HEK293 (cell line): Measurements from ENCODE around the gene TPGS2.
A peak's percentile ranks its signal among the peaks of the same experiment; 100 is the strongest.

Experiments
- BCL11A ChIP-seq: fragments of 450-650 bp; formaldehyde crosslinking; IDR thresholded peaks from 2 replicates; pipeline ENCODE4 v1.5.1; 2016; ENCODE audit warnings: low read depth, missing biosample characterization, missing genetic modification characterization
- BCL11B ChIP-seq: fragments of 450-650 bp; formaldehyde crosslinking; IDR thresholded peaks from 2 replicates; pipeline ENCODE4 v1.5.1; 2016; ENCODE audit warnings: low read depth, missing biosample characterization, missing genetic modification characterization
- HOXD13 ChIP-seq: sonication (generic); formaldehyde crosslinking; IDR thresholded peaks from 2 replicates; pipeline ENCODE4 v1.8.0; 2022; ENCODE audit warnings: missing genetic modification reagents, borderline replicate concordance
- YY1 ChIP-seq: fragments of 450-650 bp; formaldehyde crosslinking; IDR thresholded peaks from 2 replicates; pipeline ENCODE4 v1.5.1; 2018; ENCODE audit warnings: missing biosample characterization, missing genetic modification characterization
- ZBTB8A ChIP-seq: fragments of 450-650 bp; formaldehyde crosslinking; IDR thresholded peaks from 2 replicates; pipeline ENCODE4 v1.5.1; 2016; ENCODE audit warnings: missing biosample characterization, missing genetic modification characterization
- ZEB2 ChIP-seq: fragments of 450-650 bp; formaldehyde crosslinking; IDR thresholded peaks from 2 replicates; pipeline ENCODE4 v1.5.1; 2016; ENCODE audit warnings: missing biosample characterization, missing genetic modification characterization
- ZNF114 ChIP-seq: fragments of 450-650 bp; formaldehyde crosslinking; IDR thresholded peaks from 2 replicates; pipeline ENCODE4 v1.5.0; 2017; ENCODE audit warnings: missing biosample characterization, missing genetic modification characterization
- ZNF169 ChIP-seq: fragments of 450-650 bp; formaldehyde crosslinking; IDR thresholded peaks from 2 replicates; pipeline ENCODE4 v1.5.1; 2016; ENCODE audit warnings: missing biosample characterization, missing genetic modification characterization
- ZNF239 ChIP-seq: fragments of 450-650 bp; formaldehyde crosslinking; IDR thresholded peaks from 2 replicates; pipeline ENCODE4 v1.5.1; 2016; ENCODE audit warnings: missing biosample characterization, missing genetic modification characterization
- ZNF24 ChIP-seq: fragments of 450-650 bp; formaldehyde crosslinking; IDR thresholded peaks from 2 replicates; pipeline ENCODE4 v1.5.1; 2016; ENCODE audit warnings: missing biosample characterization, missing genetic modification characterization
- ZNF280D ChIP-seq: fragments of 450-650 bp; formaldehyde crosslinking; IDR thresholded peaks from 2 replicates; pipeline ENCODE4 v1.5.1; 2016; ENCODE audit warnings: missing biosample characterization, missing genetic modification characterization
- ZNF324 ChIP-seq: fragments of 450-650 bp; formaldehyde crosslinking; IDR thresholded peaks from 2 replicates; pipeline ENCODE4 v1.5.1; 2016; ENCODE audit warnings: missing biosample characterization, missing genetic modification characterization
- ZNF366 ChIP-seq: fragments of 450-650 bp; formaldehyde crosslinking; conservative IDR thresholded peaks from 2 replicates; pipeline ENCODE4 v1.5.1; 2016; ENCODE audit warnings: missing biosample characterization, missing genetic modification characterization
- ZNF391 ChIP-seq: fragments of 450-650 bp; formaldehyde crosslinking; IDR thresholded peaks from 2 replicates; pipeline ENCODE4 v1.5.1; 2016; ENCODE audit warnings: low read depth, missing biosample characterization, missing genetic modification characterization, borderline replicate concordance
- ZNF416 ChIP-seq: fragments of 450-650 bp; formaldehyde crosslinking; IDR thresholded peaks from 2 replicates; pipeline ENCODE4 v1.5.1; 2016; ENCODE audit warnings: missing biosample characterization, missing genetic modification characterization
- ZNF48 ChIP-seq: fragments of 450-650 bp; formaldehyde crosslinking; IDR thresholded peaks from 2 replicates; pipeline ENCODE4 v1.5.1; 2016; ENCODE audit warnings: missing biosample characterization, missing genetic modification characterization
- ZNF529 ChIP-seq: fragments of 450-650 bp; formaldehyde crosslinking; IDR thresholded peaks from 2 replicates; pipeline ENCODE4 v1.5.1; 2017; ENCODE audit warnings: missing genetic modification characterization, missing biosample characterization; ENCODE audit not compliant: insufficient replicate concordance
- ZNF549 ChIP-seq: fragments of 450-650 bp; IDR thresholded peaks from 2 replicates; pipeline ENCODE4 v1.5.1; 2018; ENCODE audit warnings: missing biosample characterization, missing genetic modification characterization, mild to moderate bottlenecking, inconsistent platforms, moderate library complexity
- ZNF558 ChIP-seq: fragments of 450-650 bp; formaldehyde crosslinking; IDR thresholded peaks from 2 replicates; pipeline ENCODE4 v1.5.1; 2016; ENCODE audit warnings: missing biosample characterization, missing genetic modification characterization
- ZNF580 ChIP-seq: fragments of 450-650 bp; formaldehyde crosslinking; IDR thresholded peaks from 2 replicates; pipeline ENCODE4 v1.5.1; 2016; ENCODE audit warnings: missing biosample characterization, missing genetic modification characterization
- ZNF626 ChIP-seq: fragments of 450-650 bp; sonication (Bioruptor Pico); formaldehyde crosslinking; IDR thresholded peaks from 2 replicates; pipeline ENCODE4 v1.5.1; 2018; ENCODE audit warnings: missing biosample characterization, missing genetic modification characterization, inconsistent platforms
- ZNF629 ChIP-seq: fragments of 450-650 bp; formaldehyde crosslinking; IDR thresholded peaks from 2 replicates; pipeline ENCODE4 v1.5.1; 2017; ENCODE audit warnings: missing biosample characterization, missing genetic modification characterization
- ZNF664 ChIP-seq: fragments of 450-650 bp; formaldehyde crosslinking; IDR thresholded peaks from 2 replicates; pipeline ENCODE4 v1.5.1; 2016; ENCODE audit warnings: missing biosample characterization, missing genetic modification characterization
- ZNF768 ChIP-seq: fragments of 450-650 bp; formaldehyde crosslinking; IDR thresholded peaks from 2 replicates; pipeline ENCODE4 v1.5.1; 2018; ENCODE audit warnings: missing biosample characterization, mild to moderate bottlenecking, missing genetic modification characterization
- ZSCAN16 ChIP-seq: fragments of 450-650 bp; formaldehyde crosslinking; IDR thresholded peaks from 2 replicates; pipeline ENCODE4 v1.5.1; 2016; ENCODE audit warnings: missing biosample characterization, missing genetic modification characterization
- TF ChIP-seq, protein P1 (sequence below): fragments of 450-650 bp; formaldehyde crosslinking; IDR thresholded peaks from 2 replicates; pipeline ENCODE4 v1.5.1; 2017; ENCODE audit warnings: missing biosample characterization, missing genetic modification characterization
- TF ChIP-seq, protein P2 (sequence below): fragments of 450-650 bp; formaldehyde crosslinking; IDR thresholded peaks from 2 replicates; pipeline ENCODE4 v1.5.1; 2016; ENCODE audit warnings: missing biosample characterization, missing genetic modification characterization
- TF ChIP-seq, protein P3 (sequence below): fragments of 450-650 bp; formaldehyde crosslinking; IDR thresholded peaks from 2 replicates; pipeline ENCODE4 v1.5.1; 2017; ENCODE audit warnings: missing biosample characterization, missing genetic modification characterization
- TF ChIP-seq, protein P4 (sequence below): fragments of 450-650 bp; formaldehyde crosslinking; conservative IDR thresholded peaks from 2 replicates; pipeline ENCODE4 v1.5.1; 2016; ENCODE audit warnings: low read depth, missing biosample characterization, missing genetic modification characterization

TPGS2 gene

DNA sequence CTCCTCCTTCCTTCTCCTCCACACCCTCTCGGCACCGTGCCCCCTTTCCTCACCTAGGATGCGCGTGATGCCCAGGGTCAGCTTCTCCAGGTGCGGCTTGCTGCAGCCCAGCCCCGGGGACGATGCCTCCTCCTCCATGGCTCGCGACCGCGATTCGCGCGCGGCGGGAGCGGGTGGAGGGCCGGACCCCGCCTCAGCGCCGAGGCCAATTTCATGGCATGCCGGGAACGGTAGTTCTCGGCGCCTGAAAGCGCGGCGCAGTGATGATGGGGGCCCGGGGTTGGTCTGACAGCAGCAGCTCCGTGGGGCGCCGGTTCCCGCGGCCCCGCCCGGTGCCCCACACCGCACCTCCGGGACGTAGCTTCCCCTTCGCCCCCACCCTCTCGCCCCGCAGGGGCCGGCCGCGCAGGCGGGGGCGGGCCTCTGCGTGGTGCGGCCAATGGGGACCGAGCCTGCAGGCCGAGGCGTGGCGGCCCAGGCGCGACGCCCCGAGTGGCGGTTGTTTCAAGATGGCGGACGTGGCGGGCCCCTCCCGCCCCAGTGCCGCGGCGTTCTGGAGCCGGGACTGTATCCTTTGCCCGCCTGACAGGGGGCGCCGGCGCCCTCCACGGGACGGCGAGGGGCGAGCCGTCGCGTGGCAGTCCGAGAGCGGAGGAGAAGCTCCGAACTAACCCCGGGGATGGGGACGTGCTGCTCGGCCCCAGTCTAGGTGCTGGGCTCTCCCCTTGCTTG, at the start of gene TPGS2, which contains the start of gene KIAA1328 (continued):
- peak; percentile 41; the same call in 1 of the 2 replicates for TF ChIP-seq ZNF24 (tag by site-specific recombination)
- peak; percentile 27 for TF ChIP-seq ZEB2 (tag by site-specific recombination)
- TF ChIP-seq ZNF366 (tag by site-specific recombination) = peak; percentile 82
- TF ChIP-seq YY1 (tag by site-specific recombination) = peak; percentile 72; the same call in 1 of the 2 replicates
- TF ChIP-seq, protein P1, sequence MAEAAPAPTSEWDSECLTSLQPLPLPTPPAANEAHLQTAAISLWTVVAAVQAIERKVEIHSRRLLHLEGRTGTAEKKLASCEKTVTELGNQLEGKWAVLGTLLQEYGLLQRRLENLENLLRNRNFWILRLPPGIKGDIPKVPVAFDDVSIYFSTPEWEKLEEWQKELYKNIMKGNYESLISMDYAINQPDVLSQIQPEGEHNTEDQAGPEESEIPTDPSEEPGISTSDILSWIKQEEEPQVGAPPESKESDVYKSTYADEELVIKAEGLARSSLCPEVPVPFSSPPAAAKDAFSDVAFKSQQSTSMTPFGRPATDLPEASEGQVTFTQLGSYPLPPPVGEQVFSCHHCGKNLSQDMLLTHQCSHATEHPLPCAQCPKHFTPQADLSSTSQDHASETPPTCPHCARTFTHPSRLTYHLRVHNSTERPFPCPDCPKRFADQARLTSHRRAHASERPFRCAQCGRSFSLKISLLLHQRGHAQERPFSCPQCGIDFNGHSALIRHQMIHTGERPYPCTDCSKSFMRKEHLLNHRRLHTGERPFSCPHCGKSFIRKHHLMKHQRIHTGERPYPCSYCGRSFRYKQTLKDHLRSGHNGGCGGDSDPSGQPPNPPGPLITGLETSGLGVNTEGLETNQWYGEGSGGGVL = peak; percentile 24; the same call in 1 of the 2 replicates
- no peak for TF ChIP-seq BCL11A (tag by site-specific recombination)
- TF ChIP-seq ZNF324 (tag by site-specific recombination) = no peak
- no peak for TF ChIP-seq ZNF416 (tag by site-specific recombination)
- no peak for TF ChIP-seq ZNF664 (tag by site-specific recombination)
- no peak for TF ChIP-seq ZNF626 (tag by site-specific recombination)
- TF ChIP-seq, protein P2, sequence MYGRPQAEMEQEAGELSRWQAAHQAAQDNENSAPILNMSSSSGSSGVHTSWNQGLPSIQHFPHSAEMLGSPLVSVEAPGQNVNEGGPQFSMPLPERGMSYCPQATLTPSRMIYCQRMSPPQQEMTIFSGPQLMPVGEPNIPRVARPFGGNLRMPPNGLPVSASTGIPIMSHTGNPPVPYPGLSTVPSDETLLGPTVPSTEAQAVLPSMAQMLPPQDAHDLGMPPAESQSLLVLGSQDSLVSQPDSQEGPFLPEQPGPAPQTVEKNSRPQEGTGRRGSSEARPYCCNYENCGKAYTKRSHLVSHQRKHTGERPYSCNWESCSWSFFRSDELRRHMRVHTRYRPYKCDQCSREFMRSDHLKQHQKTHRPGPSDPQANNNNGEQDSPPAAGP (tag by site-specific recombination) = 0 out of 2 replicates have a peak, but pooled peaks have one; percentile 4
- TF ChIP-seq, protein P3, sequence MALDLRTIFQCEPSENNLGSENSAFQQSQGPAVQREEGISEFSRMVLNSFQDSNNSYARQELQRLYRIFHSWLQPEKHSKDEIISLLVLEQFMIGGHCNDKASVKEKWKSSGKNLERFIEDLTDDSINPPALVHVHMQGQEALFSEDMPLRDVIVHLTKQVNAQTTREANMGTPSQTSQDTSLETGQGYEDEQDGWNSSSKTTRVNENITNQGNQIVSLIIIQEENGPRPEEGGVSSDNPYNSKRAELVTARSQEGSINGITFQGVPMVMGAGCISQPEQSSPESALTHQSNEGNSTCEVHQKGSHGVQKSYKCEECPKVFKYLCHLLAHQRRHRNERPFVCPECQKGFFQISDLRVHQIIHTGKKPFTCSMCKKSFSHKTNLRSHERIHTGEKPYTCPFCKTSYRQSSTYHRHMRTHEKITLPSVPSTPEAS = peak; percentile 36; the same call in 1 of the 2 replicates
- TF ChIP-seq ZNF48 (tag by site-specific recombination) = no peak
- no peak for TF ChIP-seq ZNF169 (tag by site-specific recombination)
- TF ChIP-seq ZBTB8A (tag by site-specific recombination) = peak; percentile 96
- TF ChIP-seq, protein P4, sequence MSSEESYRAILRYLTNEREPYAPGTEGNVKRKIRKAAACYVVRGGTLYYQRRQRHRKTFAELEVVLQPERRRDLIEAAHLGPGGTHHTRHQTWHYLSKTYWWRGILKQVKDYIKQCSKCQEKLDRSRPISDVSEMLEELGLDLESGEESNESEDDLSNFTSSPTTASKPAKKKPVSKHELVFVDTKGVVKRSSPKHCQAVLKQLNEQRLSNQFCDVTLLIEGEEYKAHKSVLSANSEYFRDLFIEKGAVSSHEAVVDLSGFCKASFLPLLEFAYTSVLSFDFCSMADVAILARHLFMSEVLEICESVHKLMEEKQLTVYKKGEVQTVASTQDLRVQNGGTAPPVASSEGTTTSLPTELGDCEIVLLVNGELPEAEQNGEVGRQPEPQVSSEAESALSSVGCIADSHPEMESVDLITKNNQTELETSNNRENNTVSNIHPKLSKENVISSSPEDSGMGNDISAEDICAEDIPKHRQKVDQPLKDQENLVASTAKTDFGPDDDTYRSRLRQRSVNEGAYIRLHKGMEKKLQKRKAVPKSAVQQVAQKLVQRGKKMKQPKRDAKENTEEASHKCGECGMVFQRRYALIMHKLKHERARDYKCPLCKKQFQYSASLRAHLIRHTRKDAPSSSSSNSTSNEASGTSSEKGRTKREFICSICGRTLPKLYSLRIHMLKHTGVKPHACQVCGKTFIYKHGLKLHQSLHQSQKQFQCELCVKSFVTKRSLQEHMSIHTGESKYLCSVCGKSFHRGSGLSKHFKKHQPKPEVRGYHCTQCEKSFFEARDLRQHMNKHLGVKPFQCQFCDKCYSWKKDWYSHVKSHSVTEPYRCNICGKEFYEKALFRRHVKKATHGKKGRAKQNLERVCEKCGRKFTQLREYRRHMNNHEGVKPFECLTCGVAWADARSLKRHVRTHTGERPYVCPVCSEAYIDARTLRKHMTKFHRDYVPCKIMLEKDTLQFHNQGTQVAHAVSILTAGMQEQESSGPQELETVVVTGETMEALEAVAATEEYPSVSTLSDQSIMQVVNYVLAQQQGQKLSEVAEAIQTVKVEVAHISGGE (tag by site-specific recombination) = peak; percentile 82
- no peak for TF ChIP-seq ZNF391 (tag by site-specific recombination)
- 0 out of 2 replicates have a peak, but pooled peaks have one; percentile 23 for TF ChIP-seq ZNF114 (tag by site-specific recombination)
- TF ChIP-seq ZNF768 (tag by site-specific recombination) = no peak
- 0 out of 2 replicates have a peak, but pooled peaks have one; percentile 37 for TF ChIP-seq ZNF580 (tag by site-specific recombination)
- TF ChIP-seq ZNF280D (tag by site-specific recombination) = no peak
- 0 out of 2 replicates have a peak, but pooled peaks have one; percentile 26 for TF ChIP-seq BCL11B (tag by site-specific recombination)
- TF ChIP-seq ZNF558 (tag by site-specific recombination) = no peak
- TF ChIP-seq ZSCAN16 (tag by site-specific recombination) = no peak
- no peak for TF ChIP-seq ZNF629 (tag by site-specific recombination)
- 0 out of 2 replicates have a peak, but pooled peaks have one; percentile 17 for TF ChIP-seq ZNF549 (tag by site-specific recombination)
- no peak for TF ChIP-seq ZNF529 (tag by site-specific recombination)
- no peak for TF ChIP-seq ZNF239 (tag by site-specific recombination)
- TF ChIP-seq HOXD13 (CRISPR knock-in tag) = no peak
